Suppressor macrophage treated with lipopolysaccharide for 4 hours (primary cell): ENCODE data around the gene BACE2.
"Not testable (repeated sequence)": the region's sequence is repeated elsewhere in the genome, so short reads cannot be mapped to it uniquely, and the experiment has no call there.

Source experiments
- DNase-seq: peaks from one replicate; pipeline ENCODE4 v3.0.0-alpha.2; 2020

BACE2 gene

GRCh38 chr21:41283211-41283818 lies 115.4 kb downstream of the BACE2 start:
- peak; percentile 89 for DNase-seq

GRCh38 chr21:41289431-41289830 lies 121.5 kb downstream of the BACE2 start:
- DNase-seq: no peak

GRCh38 chr21:41290106-41290799 lies 122.3 kb downstream of the BACE2 start:
- DNase-seq: no peak

- no peak for DNase-seq
Measured at GRCh38 chr21:41294548-41295231, 126.7 kb downstream of the BACE2 start.

DNA sequence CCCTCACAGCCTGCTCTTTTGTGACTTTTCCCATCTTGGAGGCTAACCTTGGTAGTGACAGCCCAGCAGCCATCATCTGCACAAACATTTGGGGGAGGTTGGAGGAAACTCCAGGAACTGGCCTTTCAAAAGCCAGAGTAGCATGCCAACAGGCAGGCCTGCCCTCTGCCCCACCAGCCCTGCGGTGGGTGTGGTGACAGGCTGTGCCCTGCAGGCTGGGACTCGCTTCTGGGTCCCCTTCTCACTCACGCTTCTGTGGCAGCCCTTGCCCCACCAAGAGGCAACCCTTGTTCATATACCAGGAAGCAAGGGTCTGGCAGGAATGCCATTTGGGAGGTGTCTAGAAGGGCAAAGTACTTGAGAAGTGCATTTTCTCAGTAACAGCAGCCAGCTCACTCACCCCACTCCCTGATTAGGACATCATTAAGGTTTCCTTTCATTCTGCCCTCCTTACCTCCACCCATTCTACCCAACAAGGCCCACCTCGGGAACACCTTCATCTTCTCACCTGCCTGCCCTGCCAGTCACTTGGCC lies 127.8 kb downstream of the BACE2 start:
- DNase-seq: no peak

- DNase-seq: no peak
Measured at GRCh38 chr21:41302976-41303375, 135.0 kb downstream of the BACE2 start.

GRCh38 chr21:41304068-41304720 lies 136.2 kb downstream of the BACE2 start:
- no peak for DNase-seq

GRCh38 chr21:41307219-41307618 lies 139.3 kb downstream of the BACE2 start:
- DNase-seq: no peak

- not testable (repeated sequence) for DNase-seq
Measured at GRCh38 chr21:41313285-41314164, 145.6 kb downstream of the BACE2 start.

DNA sequence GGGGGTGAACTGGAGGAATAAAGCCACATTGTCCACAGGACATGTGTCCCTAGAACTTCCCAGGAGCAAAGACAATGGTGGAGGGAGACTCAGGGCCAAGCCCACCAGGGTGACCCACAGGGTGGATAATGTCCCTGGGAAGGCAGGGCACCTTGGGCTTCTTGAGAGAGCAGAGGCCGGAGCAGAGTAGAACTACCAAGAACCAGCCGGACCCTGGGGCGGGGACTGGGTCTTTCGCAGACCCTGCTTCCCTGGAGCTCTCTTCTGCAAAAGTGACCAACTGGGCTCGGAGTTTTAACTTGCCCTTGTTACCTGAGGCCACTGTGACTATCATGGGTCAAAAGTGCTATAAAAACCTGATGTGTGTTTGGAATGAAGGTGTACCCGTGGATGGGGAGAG lies 147.8 kb downstream of the BACE2 start:
- DNase-seq: no peak

- DNase-seq: no peak
Measured at GRCh38 chr21:41316200-41317062, 148.5 kb downstream of the BACE2 start, which contains the start of gene FAM3B. TSS of gene FAM3B (plus strand) at chr21:41316801. CDS start at chr21:41316880, 79 bp downstream.

- no peak for DNase-seq
Measured at GRCh38 chr21:41317063-41317392, 149.1 kb downstream of the BACE2 start.

DNA sequence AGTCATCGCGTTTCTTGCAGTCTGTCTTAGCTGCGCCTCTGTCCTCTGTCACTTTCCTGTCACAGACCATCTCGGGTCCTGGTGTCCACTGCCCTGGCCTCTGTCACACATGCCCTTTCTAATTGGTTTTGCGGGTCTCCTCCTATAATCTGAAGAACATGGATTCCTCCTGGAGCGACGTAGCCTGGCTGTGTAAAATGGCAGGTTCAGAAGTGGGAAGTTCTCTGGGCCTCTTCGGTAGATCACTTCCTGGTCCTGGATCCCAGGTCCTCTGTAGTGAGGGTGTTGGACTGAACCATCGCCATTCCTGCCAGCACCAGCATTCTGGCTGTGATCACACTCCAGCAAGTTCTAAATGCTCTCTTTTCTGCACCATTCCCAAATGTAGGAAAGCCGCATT lies 149.5 kb downstream of the BACE2 start:
- no peak for DNase-seq

DNA sequence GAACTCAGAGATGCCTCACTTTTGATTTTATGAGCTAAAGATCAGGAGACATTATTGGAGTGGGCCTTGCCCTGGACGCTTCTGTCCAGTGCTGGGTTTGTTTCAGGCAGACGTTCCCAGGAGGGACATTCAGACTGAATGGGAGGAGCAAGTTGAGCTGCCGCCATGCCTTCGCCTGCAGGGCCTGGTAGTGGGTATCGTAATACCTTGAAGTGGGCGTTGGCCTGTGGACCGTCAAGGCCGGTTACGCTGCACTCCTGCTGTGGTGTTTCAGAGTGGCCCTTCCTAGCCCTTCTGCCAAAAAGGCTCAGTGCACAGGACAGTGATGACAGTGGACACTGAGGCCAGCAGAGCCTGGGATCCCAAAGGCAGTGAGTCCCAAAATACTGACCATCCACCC lies 150.3 kb downstream of the BACE2 start:
- no peak for DNase-seq

GRCh38 chr21:41319273-41319672 lies 151.3 kb downstream of the BACE2 start:
- DNase-seq: no peak

DNA sequence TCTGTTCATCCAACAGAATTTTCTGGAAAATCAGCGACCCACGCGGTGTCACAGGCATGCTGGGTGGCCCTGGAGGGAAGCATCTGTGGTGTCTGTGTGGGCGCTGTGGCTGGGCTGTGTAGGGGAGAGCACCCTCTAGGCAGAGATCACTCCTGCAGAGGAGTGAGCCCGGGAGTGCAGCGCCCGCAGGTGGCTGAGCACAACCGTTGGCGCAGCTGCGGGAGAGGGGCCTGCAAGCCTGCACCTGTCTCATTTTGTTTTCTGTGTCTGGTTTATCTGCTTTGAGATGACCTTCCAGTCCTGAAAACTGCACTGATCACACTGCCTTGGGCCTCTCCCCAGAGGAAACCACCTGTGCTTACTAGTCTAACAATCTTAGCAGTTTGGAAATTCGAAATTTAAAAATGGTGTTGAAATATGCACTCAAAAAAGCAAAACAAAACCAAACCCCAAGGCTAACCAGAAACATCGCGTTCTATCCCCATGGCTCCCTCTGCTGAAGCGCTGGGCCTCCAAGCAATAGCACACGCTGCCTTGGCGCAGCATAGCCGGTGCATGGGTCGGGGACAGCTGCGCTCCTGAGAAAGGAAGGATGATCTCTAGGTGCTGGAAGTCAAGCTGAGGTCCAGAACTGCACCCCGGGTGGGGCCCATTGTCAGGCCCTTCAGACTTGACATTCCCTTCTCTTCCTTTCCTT lies 153.4 kb downstream of the BACE2 start:
- DNase-seq: no peak

DNA sequence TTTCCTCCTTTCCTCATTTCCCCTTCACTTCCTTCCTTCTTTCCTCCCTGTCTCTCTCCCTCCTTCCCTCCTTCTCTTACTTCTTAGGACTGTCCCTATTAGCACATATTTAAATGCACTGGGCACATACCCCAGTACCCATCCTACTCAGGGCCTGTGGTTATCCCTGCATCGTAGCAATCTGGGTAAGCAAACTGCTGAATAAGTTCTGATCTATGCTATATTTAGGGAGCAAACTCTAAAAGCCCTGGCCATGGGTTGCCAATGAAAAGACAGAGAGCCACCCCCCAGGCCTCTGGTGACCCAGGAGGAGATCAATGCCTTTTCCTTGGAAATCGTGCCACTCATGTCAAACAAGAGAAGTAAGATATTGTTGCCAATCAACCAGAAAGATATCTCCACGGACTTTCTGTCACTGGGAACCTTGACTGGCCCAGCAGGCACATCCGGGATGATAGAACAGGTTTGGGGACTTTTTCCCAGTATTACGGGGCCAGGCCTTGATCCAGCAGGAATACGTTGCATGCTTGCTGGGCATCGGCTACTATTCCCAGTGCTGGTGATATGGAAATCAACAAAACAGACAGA lies 154.0 kb downstream of the BACE2 start:
- no peak for DNase-seq

DNA sequence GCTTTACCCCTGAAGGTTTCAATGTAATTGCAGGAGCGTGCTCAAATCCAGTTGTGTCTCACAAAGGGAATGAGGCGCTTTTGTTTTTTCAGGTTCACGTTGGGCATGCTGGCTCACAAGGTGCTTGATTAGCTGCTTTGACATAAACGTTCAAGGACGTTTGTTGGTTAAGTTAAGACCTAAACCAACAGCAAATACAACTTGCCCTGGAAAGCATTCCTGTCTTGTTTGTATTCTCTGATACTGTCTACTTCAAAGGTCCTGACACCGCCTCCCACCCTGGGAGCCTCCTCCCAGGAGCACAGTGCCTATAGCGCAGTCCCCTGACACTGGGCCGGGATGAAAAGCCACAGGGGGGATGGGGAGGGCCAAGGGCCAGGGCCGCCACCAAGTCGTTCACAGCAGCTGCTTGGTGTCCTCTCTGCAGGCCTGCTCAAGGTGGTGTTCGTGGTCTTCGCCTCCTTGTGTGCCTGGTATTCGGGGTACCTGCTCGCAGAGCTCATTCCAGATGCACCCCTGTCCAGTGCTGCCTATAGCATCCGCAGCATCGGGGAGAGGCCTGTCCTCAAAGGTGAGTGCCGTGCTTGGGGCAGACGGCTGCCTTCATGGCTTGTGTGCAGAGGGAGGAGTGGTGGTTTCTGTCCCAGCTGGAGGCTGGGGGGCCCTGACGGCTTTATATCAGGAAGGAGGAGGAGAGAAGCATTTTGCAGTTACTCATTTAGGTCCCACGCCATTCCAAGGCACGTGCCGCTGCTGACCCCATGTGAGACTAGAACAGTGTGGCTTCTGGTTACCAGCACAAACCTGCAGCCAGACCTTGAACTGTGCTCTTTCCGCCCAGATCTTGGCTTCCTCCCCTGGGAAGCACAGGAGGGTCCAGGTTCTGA lies 154.8 kb downstream of the BACE2 start:
- no peak for DNase-seq
